Ishikawa (cell line): Measurements from ENCODE around the gene CCNL2.
A peak's percentile ranks its signal among the peaks of the same experiment; 100 is the strongest.

Source experiments
- CEBPB ChIP-seq: IDR thresholded peaks from 2 replicates; pipeline ENCODE4 v1.6.1; 2012
- CREB1 ChIP-seq: IDR thresholded peaks from 2 replicates; pipeline ENCODE4 v1.6.1; 2012; ENCODE audit warnings: low read depth
- EGR1 ChIP-seq: IDR thresholded peaks from 2 replicates; pipeline ENCODE4 v1.6.1; 2012
- FOXM1 ChIP-seq: IDR thresholded peaks from 2 replicates; pipeline ENCODE4 v1.6.1; 2012; ENCODE audit warnings: low read depth, borderline replicate concordance
- NFIC ChIP-seq: IDR thresholded peaks from 2 replicates; pipeline ENCODE4 v1.6.1; 2012
- RAD21 ChIP-seq: IDR thresholded peaks from 2 replicates; pipeline ENCODE4 v1.6.1; 2012; ENCODE audit warnings: low read depth
- TAF1 ChIP-seq: IDR thresholded peaks from 2 replicates; pipeline ENCODE4 v1.6.1; 2012; ENCODE audit warnings: low read depth, mild to moderate bottlenecking
- TCF12 ChIP-seq: IDR thresholded peaks from 2 replicates; pipeline ENCODE4 v1.6.1; 2012; ENCODE audit warnings: low read depth
- TEAD4 ChIP-seq: IDR thresholded peaks from 2 replicates; pipeline ENCODE4 v1.6.1; 2012
- YY1 ChIP-seq: IDR thresholded peaks from 2 replicates; pipeline ENCODE4 v1.6.1; 2012; ENCODE audit warnings: low read depth
- ZBTB7A ChIP-seq: IDR thresholded peaks from 2 replicates; pipeline ENCODE4 v1.6.1; 2012; ENCODE audit warnings: low read depth
- TF ChIP-seq, protein P1 (sequence below): IDR thresholded peaks from 2 replicates; pipeline ENCODE4 v1.6.1; 2012
- TF ChIP-seq, protein P2 (sequence below): IDR thresholded peaks from 2 replicates; pipeline ENCODE4 v1.6.1; 2012
- TF ChIP-seq, protein P3 (sequence below): IDR thresholded peaks from 2 replicates; pipeline ENCODE4 v1.6.1; 2012; ENCODE audit warnings: low read depth, mild to moderate bottlenecking

CCNL2 gene

DNA sequence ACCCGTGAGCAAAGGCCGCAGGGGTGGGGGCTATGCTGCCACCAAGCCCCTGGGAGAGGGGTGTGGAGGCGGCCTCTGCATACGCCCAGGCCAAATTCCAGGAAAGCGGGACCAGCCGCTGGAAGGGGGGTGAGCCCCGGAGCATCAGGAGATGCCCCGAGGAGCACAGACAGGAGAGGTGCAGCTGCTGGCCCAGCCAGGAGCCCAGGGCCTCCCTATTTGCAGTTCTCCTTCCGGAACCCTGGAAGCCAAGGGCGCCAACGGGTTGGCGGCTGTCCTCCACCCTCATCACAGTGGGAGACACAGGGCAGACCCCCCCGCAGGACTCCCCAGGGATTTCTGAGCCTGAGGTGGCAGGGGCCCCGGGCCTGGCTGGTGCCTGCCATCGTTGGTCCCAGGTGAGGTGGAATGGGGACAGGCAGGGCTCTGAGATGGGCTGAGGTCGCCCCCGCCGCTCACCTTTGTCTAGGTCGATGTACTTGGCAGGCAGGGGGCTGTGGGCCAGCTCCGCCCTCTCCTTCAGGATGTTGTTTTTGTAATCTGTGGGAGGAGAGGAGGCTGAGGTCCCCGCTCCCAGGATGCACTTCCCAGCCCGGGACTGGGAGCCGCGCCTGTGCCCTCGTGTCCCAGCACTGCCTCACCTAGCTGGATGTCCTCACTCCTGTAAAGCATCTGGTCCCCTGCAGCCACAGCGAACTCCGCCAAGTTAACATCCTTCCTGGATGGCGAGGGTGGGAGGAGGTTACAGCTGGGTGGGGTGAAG is 45.6 kb downstream of the CCNL2 start:
- TF ChIP-seq TAF1 (no peak), YY1 (no peak), RAD21 (no peak), ZBTB7A (0 out of 2 replicates have a peak, but pooled peaks have one; percentile 21), NFIC (no peak)
- TF ChIP-seq, protein P1, sequence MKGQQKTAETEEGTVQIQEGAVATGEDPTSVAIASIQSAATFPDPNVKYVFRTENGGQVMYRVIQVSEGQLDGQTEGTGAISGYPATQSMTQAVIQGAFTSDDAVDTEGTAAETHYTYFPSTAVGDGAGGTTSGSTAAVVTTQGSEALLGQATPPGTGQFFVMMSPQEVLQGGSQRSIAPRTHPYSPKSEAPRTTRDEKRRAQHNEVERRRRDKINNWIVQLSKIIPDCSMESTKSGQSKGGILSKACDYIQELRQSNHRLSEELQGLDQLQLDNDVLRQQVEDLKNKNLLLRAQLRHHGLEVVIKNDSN: no peak

DNA sequence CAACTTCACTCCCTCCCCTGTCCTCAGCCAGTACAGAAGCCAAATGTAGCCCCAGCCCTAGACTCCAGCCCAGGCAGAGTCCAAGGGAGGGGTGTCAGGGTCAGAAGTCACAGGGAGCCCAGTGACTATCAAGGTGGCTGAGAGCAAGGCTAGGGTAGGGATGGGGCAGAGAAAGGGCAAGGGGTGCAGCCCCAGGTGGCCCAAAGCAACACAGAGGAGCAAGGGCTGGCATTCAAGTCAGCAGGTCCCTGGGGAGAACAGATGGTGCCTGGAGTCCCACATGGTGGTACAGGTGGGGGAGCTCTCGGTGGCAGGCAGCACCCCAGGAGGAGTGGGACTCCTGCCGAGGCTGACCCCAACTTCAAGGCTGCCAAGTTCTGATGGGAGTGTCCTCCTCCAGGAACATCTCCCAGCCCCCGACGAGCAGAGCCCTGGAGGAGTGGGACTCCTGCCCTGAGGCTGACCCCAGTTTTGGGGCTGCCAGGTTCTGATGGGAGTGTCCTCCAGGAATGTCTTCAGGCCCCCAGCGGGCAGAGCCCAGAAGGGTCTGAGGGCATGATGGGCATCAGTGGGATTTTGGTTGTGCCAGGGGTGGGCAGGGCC is 46.2 kb downstream of the CCNL2 start:
- TF ChIP-seq EGR1 (no peak), TAF1 (no peak), TCF12 (no peak), NFIC (no peak), RAD21 (no peak), CREB1 (no peak)
- TF ChIP-seq, protein P1: no peak

DNA sequence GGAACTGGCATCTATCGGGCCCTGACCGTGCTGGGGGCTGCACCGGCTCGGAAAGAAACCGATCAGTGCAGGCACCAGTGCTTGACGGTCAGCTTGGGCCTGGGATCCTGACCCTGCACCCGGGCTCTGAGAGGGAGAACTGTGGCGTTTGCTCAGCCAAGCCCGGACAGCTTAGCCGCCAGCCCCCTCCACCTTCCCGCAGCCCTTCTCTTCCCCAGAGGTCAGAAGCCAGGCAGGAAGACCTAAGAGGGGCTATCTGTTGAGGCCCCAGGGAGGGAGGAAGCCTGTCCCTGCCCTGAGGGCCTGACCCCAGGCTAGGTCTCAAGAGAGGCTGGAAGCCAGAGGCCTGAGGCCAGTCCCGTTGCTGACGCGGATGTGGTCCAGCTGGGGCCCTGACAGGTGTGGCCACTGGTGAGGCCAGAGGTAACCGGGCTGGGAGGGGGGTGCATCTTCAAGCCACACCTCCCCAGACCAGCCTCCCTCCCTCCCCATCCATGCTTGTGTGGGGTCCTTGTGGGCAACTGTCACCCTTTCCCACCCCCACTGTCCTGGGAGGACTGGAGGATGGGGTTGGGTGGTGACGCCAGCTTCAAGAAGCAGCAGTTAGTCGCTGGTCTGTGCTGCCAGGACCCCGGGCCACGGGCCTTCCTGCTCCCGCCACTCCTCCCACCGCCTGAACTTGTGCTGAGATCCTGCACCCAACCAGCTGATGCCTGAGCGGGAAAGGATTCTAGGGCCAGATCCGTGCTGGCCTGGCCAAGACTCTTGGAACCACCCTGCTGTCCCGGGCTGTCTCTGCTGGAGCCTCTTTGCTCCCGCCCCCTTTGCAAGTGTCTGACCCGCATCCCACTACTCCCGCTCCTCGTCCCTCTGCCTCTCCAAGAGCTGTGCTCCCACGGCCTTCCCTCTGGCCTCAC is 47.4 kb downstream of the CCNL2 start:
- no peak for TF ChIP-seq TAF1
- TF ChIP-seq TEAD4: no peak
- TF ChIP-seq, protein P2, sequence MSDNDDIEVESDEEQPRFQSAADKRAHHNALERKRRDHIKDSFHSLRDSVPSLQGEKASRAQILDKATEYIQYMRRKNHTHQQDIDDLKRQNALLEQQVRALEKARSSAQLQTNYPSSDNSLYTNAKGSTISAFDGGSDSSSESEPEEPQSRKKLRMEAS: no peak
- TF ChIP-seq, protein P3, sequence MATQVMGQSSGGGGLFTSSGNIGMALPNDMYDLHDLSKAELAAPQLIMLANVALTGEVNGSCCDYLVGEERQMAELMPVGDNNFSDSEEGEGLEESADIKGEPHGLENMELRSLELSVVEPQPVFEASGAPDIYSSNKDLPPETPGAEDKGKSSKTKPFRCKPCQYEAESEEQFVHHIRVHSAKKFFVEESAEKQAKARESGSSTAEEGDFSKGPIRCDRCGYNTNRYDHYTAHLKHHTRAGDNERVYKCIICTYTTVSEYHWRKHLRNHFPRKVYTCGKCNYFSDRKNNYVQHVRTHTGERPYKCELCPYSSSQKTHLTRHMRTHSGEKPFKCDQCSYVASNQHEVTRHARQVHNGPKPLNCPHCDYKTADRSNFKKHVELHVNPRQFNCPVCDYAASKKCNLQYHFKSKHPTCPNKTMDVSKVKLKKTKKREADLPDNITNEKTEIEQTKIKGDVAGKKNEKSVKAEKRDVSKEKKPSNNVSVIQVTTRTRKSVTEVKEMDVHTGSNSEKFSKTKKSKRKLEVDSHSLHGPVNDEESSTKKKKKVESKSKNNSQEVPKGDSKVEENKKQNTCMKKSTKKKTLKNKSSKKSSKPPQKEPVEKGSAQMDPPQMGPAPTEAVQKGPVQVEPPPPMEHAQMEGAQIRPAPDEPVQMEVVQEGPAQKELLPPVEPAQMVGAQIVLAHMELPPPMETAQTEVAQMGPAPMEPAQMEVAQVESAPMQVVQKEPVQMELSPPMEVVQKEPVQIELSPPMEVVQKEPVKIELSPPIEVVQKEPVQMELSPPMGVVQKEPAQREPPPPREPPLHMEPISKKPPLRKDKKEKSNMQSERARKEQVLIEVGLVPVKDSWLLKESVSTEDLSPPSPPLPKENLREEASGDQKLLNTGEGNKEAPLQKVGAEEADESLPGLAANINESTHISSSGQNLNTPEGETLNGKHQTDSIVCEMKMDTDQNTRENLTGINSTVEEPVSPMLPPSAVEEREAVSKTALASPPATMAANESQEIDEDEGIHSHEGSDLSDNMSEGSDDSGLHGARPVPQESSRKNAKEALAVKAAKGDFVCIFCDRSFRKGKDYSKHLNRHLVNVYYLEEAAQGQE: no peak

DNA sequence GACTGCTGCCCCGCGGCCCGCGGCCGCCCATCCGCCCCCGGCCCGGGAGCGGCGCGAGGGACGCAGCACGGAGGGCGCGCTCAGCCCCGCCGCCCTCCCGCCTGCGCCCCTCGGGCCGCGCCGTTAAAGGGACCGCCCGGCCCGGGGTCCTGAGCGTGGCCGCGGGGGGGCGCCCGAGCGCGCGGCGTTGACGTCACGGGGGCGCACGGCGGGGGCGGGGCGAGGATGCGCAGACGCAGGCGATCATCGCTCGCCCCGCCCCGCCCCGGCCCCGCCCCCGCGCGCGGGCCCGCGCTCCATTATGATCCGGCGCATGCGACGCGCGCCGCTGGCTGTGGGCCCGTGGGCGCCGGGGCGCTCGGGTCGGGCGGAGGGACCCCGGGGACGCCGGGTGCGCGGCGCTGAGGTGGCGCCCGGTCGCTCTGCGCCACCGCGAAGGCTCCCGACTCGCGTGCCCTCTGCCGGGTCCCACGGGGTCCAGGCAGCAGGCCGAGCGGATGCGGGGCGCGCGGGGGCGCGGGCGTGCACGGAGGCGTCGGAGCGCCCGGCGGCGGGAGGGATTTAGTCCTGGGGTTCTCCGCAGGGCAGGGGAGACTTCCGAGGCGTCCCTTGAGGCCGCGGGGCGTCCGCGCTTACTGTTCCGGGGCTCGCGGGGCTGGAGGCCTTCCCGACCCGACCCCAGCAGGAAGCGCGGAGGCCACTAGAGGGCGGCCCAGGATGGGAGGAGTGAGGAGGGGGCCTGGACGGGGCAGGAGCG is 49.7 kb downstream of the CCNL2 start, which contains the start of gene DVL1:
DVL1 (minus strand) TSS at position 163 of the 757 bp plus-strand sequence. CDS start 353 bp downstream, outside the sequence.
- TF ChIP-seq ZBTB7A: peak; percentile 87
- peak; percentile 47; the same call in 1 of the 2 replicates for TF ChIP-seq CREB1
- peak; percentile 37 for TF ChIP-seq RAD21
- TF ChIP-seq TEAD4: no peak

DNA sequence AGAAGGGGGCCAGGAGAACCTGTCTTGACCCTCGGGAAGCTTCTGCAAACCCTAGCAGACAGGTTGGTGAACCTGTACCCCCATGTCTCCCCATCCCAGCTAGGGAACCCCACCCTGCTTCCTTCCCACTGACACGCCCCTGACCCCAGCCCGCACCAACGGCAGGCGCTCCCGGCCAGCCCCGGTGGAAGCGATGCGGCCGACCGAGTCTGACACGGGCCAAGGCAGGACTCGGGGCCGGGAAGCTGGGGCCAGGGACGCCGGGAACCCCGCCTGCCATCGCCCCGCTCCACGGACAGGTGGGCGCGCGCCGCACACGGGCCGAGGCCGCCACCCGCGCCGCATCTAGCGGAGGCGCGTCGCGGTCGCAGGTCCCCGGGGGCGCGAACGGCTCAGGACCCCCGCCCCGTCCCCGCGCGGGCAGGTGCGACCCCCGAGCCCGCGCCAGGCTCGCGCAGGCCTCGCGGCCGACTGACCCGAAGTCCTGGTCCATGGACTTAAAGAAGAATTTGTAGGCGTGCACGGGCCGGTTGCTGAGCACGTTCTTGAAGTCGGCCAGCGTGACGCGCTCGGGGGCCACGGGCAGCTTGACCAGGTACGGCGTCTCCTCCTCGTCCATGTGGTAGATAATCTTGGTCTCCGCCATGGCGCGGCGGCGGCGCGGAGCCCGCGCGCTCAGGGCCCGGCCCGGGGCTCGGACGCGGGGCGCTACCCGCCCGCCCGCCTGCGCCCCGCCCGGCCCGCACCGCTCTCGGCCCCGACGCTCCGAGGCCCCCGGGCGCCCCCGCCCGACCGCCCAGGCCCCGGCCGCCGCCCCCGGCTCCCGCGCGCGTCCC is 50.5 kb downstream of the CCNL2 start:
- TF ChIP-seq, protein P3: no peak
- TF ChIP-seq YY1 (peak; percentile 59; the same call in 1 of the 2 replicates), CEBPB (no peak), FOXM1 (no peak), EGR1 (no peak), CREB1 (no peak), RAD21 (no peak), TAF1 (no peak; the same call in 1 of the 2 replicates), TEAD4 (no peak)
- TF ChIP-seq, protein P2: peak; percentile 73
- TF ChIP-seq, protein P1: no peak
